T-helper 17 cell (primary cell): ENCODE results near the gene USP48. TPM values are rescaled to one million over a fixed set of nuclear protein-coding genes. Genes with fewer than 3 reads are reported as not detected.
"Not testable (repeated sequence)": the region's sequence is repeated elsewhere in the genome, so short reads cannot be mapped to it uniquely, and the experiment has no call there.

Source experiments
- ATAC-seq: fragments of 150-1000 bp; cut with Tn5 transposase; 2 replicates; pipeline ENCODE4 v1.10.0; 2021; ENCODE audit warnings: mild to moderate bottlenecking, moderate library complexity
- DNase-seq, 3 donors: peaks; one replicate each; pipeline versions ENCODE4 v3.0.0 to v3.0.0-alpha.2; 2020 to 2021
- H3K9me3 ChIP-seq: one replicate; pipeline ENCODE4 v1.7.0; 2013; ENCODE audit warnings: low read length, mild to moderate bottlenecking; ENCODE audit not compliant: control insufficient read depth, poor library complexity, severe bottlenecking
- H3K27ac Mint-ChIP-seq: one replicate; pipeline ENCODE4 v1.8.0; 2022; ENCODE audit warnings: mild to moderate bottlenecking, moderate library complexity, mixed read lengths
- H3K27me3 Mint-ChIP-seq: one replicate; pipeline ENCODE4 v1.8.0; 2022; ENCODE audit warnings: mixed read lengths
- H3K36me3 Mint-ChIP-seq: one replicate; pipeline ENCODE4 v1.8.0; 2022; ENCODE audit warnings: low read depth, mixed read lengths
- H3K4me1 Mint-ChIP-seq: one replicate; pipeline ENCODE4 v1.8.0; 2022; ENCODE audit warnings: mild to moderate bottlenecking, mixed read lengths
- H3K4me3 Mint-ChIP-seq: one replicate; pipeline ENCODE4 v1.8.0; 2022; ENCODE audit warnings: mild to moderate bottlenecking, moderate library complexity, mixed read lengths
- total RNA-seq, 4 donors: library from RNA in 2 of 4; stranded (reverse) in 2 of 4; gene quantifications; one replicate each; pipeline ENCODE4 v1.2.3 and lab custom pipeline; 2022 to 2026

The USP48 gene
- total RNA-seq, 2 donors from 2014 or later = 84.3 to 93.3 TPM

GRCh38 chr1:21775985-21776562, 6.9 kb downstream of the USP48 start:
- no peak for ATAC-seq
- no peaks in the 10 kb centered on the region for H3K9me3 ChIP-seq
- DNase-seq = no peak
- H3K4me1 Mint-ChIP-seq = peaks cover 33% of the 10 kb centered on the region
- no peaks in the 10 kb centered on the region for H3K36me3 Mint-ChIP-seq
- no peak overlapping the region for H3K4me3 Mint-ChIP-seq
- H3K27me3 Mint-ChIP-seq = no peaks in the 10 kb centered on the region
- peak overlapping the region; percentile 54 for H3K27ac Mint-ChIP-seq

DNA sequence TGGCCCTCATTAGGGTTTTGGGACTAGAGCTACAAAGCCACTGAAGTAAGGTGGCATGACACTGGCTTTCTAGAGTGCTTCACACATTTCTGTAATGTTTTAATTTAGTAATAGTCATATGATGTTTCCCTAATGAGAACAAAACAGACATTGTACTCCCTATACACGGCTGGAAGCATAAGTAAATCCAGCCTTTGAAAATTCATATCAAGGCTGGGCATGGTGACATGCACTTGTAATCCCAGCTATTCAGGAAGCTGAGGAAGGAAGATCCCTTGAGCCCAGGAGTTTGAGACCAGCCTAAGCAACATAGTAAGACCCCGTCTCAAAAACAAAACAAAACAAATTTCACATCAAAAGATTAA, 7.4 kb downstream of the USP48 start:
- Mint-ChIP-seq H3K27me3 (no peaks in the 10 kb centered on the region), H3K36me3 (no peaks in the 10 kb centered on the region), H3K4me1 (peaks cover 33% of the 10 kb centered on the region), H3K4me3 (no peak overlapping the region), H3K27ac (peak overlapping the region; percentile 54)
- no peak for ATAC-seq
- no peaks in the 10 kb centered on the region for H3K9me3 ChIP-seq
- no peak for DNase-seq

DNA sequence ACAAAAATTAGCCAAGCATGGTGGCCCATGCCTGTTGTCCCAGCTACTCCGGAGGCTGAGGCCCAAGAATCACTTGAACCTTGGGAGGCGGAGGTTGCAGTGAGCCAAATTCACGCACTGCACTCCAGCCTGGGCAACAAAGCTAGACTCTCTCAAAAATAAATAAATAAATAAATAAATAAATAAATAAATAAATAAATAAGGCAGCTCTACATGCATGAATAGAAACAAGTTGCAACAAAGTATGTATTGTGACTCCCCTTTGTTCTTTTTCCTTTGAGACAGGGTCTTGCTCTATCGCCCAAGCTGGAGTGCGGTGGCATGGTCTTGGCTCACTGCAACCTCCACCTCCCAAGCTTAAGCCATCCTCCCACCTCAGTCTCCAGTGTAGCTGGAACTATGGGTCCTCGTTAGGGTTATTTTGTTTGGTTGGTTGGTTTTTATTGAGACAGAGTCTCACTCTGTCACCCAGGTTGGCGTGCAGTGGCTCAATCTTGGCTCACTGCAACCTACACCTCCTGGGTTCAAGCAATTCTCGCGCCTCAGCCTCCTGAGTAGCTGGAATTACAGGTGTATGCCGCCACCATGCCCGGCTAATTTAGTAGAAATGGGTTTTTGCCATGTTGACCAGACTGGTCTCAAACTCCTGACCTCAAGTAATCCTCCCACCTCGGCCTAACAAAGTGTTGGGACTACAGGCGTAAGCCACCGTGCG, 8.0 kb downstream of the USP48 start:
- Mint-ChIP-seq H3K27me3 (no peaks in the 10 kb centered on the region), H3K27ac (peak overlapping the region; percentile 54), H3K4me1 (peaks cover 32% of the 10 kb centered on the region), H3K36me3 (no peaks in the 10 kb centered on the region), H3K4me3 (no peak overlapping the region)
- DNase-seq (no peak), ATAC-seq (no peak)
- H3K9me3 ChIP-seq = no peaks in the 10 kb centered on the region

DNA sequence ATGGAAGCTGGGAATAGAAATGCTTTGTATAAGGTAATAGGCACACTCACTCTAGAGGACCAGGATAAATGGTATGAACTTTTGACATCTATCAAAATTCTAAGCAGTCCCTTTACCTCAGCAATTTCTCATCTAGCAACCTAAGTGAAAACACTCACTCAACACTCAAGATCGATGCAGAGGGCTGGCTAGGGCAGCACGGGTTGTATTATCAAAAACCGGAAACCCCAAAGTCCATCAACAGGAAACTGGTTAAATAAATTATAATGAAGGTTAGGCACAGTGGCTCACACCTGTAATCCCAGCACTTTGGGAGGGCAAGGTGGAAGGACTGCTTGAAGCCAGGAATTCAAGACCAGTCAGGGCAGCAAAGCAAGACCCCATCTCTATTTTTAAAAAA, 9.4 kb downstream of the USP48 start:
- peak; percentile 66 for ATAC-seq
- Mint-ChIP-seq H3K4me1 (peaks cover 33% of the 10 kb centered on the region), H3K4me3 (peak overlapping the region; percentile 71)

DNA sequence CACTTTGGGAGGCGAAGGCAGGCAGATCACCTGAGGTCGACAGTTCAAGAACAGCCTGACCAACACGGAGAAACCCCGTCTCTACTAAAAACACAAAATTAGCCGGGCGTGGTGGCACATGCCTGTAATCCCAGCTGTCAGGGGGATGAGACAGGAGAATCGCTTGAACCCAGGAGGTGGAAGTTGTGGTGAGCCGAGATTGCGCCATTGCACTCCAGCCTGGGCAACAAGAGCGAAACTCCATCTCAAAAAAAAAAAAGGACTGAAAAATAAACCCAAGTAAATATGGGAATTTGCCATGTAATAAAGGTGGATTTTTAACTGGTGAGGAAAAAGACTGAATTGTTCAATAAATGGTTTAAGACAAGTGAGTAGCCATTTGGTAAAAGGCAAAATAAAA, 11.3 kb downstream of the USP48 start:
- H3K4me3 Mint-ChIP-seq, H3K27me3 Mint-ChIP-seq, H3K36me3 Mint-ChIP-seq, DNase-seq, ATAC-seq, H3K9me3 ChIP-seq: not testable (repeated sequence)
- Mint-ChIP-seq H3K27ac (peak overlapping the region; percentile 92), H3K4me1 (peaks cover 30% of the 10 kb centered on the region)

More for the DNA sequence above, 9.4 kb downstream of the USP48 start:
- no peaks in the 10 kb centered on the region for H3K9me3 ChIP-seq
- Mint-ChIP-seq H3K27me3 (no peaks in the 10 kb centered on the region), H3K27ac (peak overlapping the region; percentile 92), H3K36me3 (peaks cover 4% of the 10 kb centered on the region)
- no peak for DNase-seq

GRCh38 chr1:21770602-21771001, 12.3 kb downstream of the USP48 start:
- not testable (repeated sequence) for H3K36me3 Mint-ChIP-seq, H3K27me3 Mint-ChIP-seq, ATAC-seq, H3K9me3 ChIP-seq, H3K4me3 Mint-ChIP-seq, DNase-seq
- Mint-ChIP-seq H3K4me1 (peaks cover 31% of the 10 kb centered on the region), H3K27ac (peak overlapping the region; percentile 10)

DNA sequence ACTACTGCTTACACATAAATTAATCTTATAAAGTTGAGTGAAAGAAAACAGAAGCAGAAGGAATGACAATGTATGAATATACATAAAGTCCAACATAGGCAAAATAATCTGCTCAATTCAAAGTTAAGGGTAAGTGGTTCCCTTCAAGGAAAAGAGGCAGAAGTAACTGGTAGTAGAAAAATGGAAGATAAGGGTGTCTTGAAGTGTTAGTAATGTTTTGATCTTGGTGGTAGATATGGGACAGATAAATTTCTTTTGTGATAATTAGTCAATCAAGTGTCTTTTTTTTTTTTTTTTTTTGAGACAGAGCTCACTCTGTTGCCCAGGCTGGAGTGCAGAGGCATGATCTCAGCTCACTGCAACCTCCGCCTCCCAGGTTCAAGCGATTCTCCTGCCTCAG, 12.7 kb downstream of the USP48 start:
- DNase-seq = no peak
- Mint-ChIP-seq H3K27ac (peak overlapping the region; percentile 10), H3K4me3 (no peak overlapping the region), H3K36me3 (peaks cover 4% of the 10 kb centered on the region), H3K27me3 (no peaks in the 10 kb centered on the region), H3K4me1 (peaks cover 34% of the 10 kb centered on the region)
- H3K9me3 ChIP-seq = no peaks in the 10 kb centered on the region
- no peak for ATAC-seq

- not testable (repeated sequence) for H3K27me3 Mint-ChIP-seq, ATAC-seq, H3K4me3 Mint-ChIP-seq, H3K27ac Mint-ChIP-seq, H3K36me3 Mint-ChIP-seq, DNase-seq, H3K9me3 ChIP-seq
- peaks cover 35% of the 10 kb centered on the region for H3K4me1 Mint-ChIP-seq
Measured at GRCh38 chr1:21767106-21767505, 15.8 kb downstream of the USP48 start.

GRCh38 chr1:21766210-21766609, 16.7 kb downstream of the USP48 start:
- DNase-seq = no peak
- Mint-ChIP-seq H3K4me1 (peaks cover 35% of the 10 kb centered on the region), H3K27ac (no peak overlapping the region), H3K36me3 (peaks cover 4% of the 10 kb centered on the region), H3K4me3 (no peak overlapping the region), H3K27me3 (no peaks in the 10 kb centered on the region)
- ATAC-seq = no peak
- H3K9me3 ChIP-seq = no peaks in the 10 kb centered on the region

GRCh38 chr1:21764615-21765423, 18.1 kb downstream of the USP48 start:
- Mint-ChIP-seq H3K4me1 (peaks cover 32% of the 10 kb centered on the region), H3K27ac (peak overlapping the region; percentile 19), H3K4me3 (no peak overlapping the region), H3K36me3 (peaks cover 4% of the 10 kb centered on the region), H3K27me3 (no peaks in the 10 kb centered on the region)
- no peaks in the 10 kb centered on the region for H3K9me3 ChIP-seq
- ATAC-seq (peak; percentile 28), DNase-seq (no peak)

DNA sequence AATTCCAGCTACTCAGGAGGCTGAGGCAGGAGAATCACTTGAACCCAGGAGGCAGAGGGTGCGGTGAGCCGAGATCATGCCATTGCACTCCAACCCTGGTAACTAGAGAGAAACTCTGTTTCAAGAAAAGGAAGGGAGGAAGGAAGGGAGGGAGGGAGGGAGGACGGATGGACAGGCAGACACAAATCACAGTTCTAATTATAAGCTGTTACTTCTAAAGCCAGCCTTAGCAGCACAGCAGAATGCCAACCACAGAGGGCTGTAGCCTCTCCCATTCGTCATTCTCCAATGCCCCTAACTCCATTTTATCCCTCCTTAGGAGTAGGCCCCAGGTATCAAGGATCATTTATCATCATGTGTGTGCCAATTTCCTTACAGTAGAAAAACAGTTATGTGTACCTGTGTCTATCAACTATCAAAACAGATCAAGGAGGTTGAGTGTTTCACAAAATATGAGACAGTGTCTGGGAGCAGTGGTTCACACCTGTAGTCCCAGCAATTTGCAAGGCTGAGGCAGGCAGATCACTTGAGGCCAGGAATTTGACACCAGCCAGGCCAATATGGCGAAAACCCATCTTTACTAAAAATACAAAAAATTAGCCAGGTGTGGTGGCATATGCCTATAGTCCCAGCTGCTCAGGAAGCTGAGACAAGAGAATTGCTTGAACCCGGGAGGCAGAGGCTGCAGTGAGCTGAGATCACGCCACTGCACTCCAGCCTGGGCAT, 19.1 kb downstream of the USP48 start:
- Mint-ChIP-seq H3K27me3 (no peaks in the 10 kb centered on the region), H3K4me3 (no peak overlapping the region), H3K4me1 (peaks cover 36% of the 10 kb centered on the region), H3K36me3 (peaks cover 1% of the 10 kb centered on the region), H3K27ac (peak overlapping the region; percentile 19)
- ATAC-seq (no peak), DNase-seq (no peak)
- no peaks in the 10 kb centered on the region for H3K9me3 ChIP-seq

DNA sequence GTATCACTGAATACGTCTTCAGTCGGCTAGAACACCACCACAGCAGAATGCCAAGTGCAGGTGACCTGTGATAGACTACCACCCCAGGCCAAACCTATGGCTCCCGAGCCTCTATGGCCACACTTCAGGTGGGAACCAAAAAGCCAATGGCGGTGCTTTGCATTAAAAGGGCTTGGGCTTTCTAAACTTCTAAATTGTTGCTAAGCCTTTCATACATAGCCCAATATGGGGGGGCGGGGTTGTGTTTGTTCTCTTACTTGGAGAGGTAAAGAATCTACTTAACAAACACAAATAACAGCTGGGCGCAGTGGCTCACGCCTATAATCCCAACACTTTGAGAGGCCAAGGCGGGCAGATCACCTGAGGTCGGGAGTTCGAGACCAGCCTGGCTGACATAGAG, 19.7 kb downstream of the USP48 start:
- DNase-seq (no peak), ATAC-seq (no peak)
- Mint-ChIP-seq H3K4me1 (peaks cover 33% of the 10 kb centered on the region), H3K27me3 (no peaks in the 10 kb centered on the region), H3K4me3 (no peak overlapping the region), H3K27ac (no peak overlapping the region), H3K36me3 (no peaks in the 10 kb centered on the region)
- H3K9me3 ChIP-seq = no peaks in the 10 kb centered on the region

- Mint-ChIP-seq H3K4me3 (no peak overlapping the region), H3K27ac (no peak overlapping the region), H3K36me3 (no peaks in the 10 kb centered on the region), H3K4me1 (peaks cover 35% of the 10 kb centered on the region), H3K27me3 (no peaks in the 10 kb centered on the region)
- no peak for ATAC-seq
- no peaks in the 10 kb centered on the region for H3K9me3 ChIP-seq
- no peak for DNase-seq
Measured at GRCh38 chr1:21762022-21762404, 20.9 kb downstream of the USP48 start.
